T-helper 17 cell (primary cell): Measurements from ENCODE around the gene PACSIN3. TPM values are rescaled to one million over a fixed set of nuclear protein-coding genes. Genes with fewer than 3 reads are reported as not detected.

ENCODE experiments used
- ATAC-seq: fragments of 150-1000 bp; cut with Tn5 transposase; 2 replicates; pipeline ENCODE4 v1.10.0; 2021; ENCODE audit warnings: mild to moderate bottlenecking, moderate library complexity
- DNase-seq, 3 donors: peaks; one replicate each; pipeline versions ENCODE4 v3.0.0 to v3.0.0-alpha.2; 2020 to 2021
- H3K9me3 ChIP-seq: one replicate; pipeline ENCODE4 v1.7.0; 2013; ENCODE audit warnings: low read length, mild to moderate bottlenecking; ENCODE audit not compliant: control insufficient read depth, poor library complexity, severe bottlenecking
- H3K27ac Mint-ChIP-seq: one replicate; pipeline ENCODE4 v1.8.0; 2022; ENCODE audit warnings: mild to moderate bottlenecking, moderate library complexity, mixed read lengths
- H3K27me3 Mint-ChIP-seq: one replicate; pipeline ENCODE4 v1.8.0; 2022; ENCODE audit warnings: mixed read lengths
- H3K36me3 Mint-ChIP-seq: one replicate; pipeline ENCODE4 v1.8.0; 2022; ENCODE audit warnings: low read depth, mixed read lengths
- H3K4me1 Mint-ChIP-seq: one replicate; pipeline ENCODE4 v1.8.0; 2022; ENCODE audit warnings: mild to moderate bottlenecking, mixed read lengths
- H3K4me3 Mint-ChIP-seq: one replicate; pipeline ENCODE4 v1.8.0; 2022; ENCODE audit warnings: mild to moderate bottlenecking, moderate library complexity, mixed read lengths
- total RNA-seq, 4 donors: library from RNA in 2 of 4; stranded (reverse) in 2 of 4; gene quantifications; one replicate each; pipeline ENCODE4 v1.2.3 and lab custom pipeline; 2022 to 2026

PACSIN3 gene
- total RNA-seq, 2 donors from 2014 or later: 0.30 to 1.4 TPM

- DNase-seq: no peak
- Mint-ChIP-seq H3K36me3 (no peaks in the 10 kb centered on the region), H3K27me3 (no peaks in the 10 kb centered on the region), H3K4me1 (no peaks in the 10 kb centered on the region), H3K4me3 (no peak overlapping the region), H3K27ac (no peak overlapping the region)
- no peak for ATAC-seq
- no peaks in the 10 kb centered on the region for H3K9me3 ChIP-seq
Observed at GRCh38 chr11:47130543-47130942, 55.7 kb downstream of the PACSIN3 start.

Other genes with a start within 250 kb of the PACSIN3 start
- gene CSTPP1, start 249.7 kb downstream of the PACSIN3 start, total RNA-seq: 10 to 100 TPM; 12.2 to 13.8 TPM
- gene ARFGAP2, start 9.6 kb downstream of the PACSIN3 start, total RNA-seq: 100 to 1,000 TPM; 181 to 189 TPM
- gene DDB2, start 28.5 kb upstream of the PACSIN3 start, total RNA-seq: 10 to 100 TPM; 75.3 to 77.0 TPM
- gene ACP2, start 62.4 kb upstream of the PACSIN3 start, total RNA-seq: 10 to 100 TPM; 19.6 to 23.1 TPM
- 1 to 10 TPM; 2.2 to 4.3 TPM for gene NR1H3, start 71.6 kb upstream of the PACSIN3 start, total RNA-seq
- 100 to 1,000 TPM; 155 to 209 TPM for gene MADD, start 83.7 kb upstream of the PACSIN3 start, total RNA-seq
- gene MYBPC3, start 166.3 kb upstream of the PACSIN3 start, total RNA-seq: under 1 TPM in 1 of 2 donors, not detected in 1; 0.10 TPM
- 10 to 100 TPM in 1 of 2 donors, 1 to 10 TPM in 1; 4.9 to 14.9 TPM for gene SPI1, start 192.1 kb upstream of the PACSIN3 start, total RNA-seq
- gene SLC39A13, start 222.2 kb upstream of the PACSIN3 start, total RNA-seq: 10 to 100 TPM; 31.6 to 31.8 TPM
- gene PSMC3, start 240.0 kb upstream of the PACSIN3 start, total RNA-seq: 10 to 100 TPM; 47.8 to 55.2 TPM